ENCODE results near the gene RARA.

The RARA gene

GRCh38 chr17:40330850-40331470, 22.0 kb downstream of the RARA start:
- DNase-seq: no peak

DNA sequence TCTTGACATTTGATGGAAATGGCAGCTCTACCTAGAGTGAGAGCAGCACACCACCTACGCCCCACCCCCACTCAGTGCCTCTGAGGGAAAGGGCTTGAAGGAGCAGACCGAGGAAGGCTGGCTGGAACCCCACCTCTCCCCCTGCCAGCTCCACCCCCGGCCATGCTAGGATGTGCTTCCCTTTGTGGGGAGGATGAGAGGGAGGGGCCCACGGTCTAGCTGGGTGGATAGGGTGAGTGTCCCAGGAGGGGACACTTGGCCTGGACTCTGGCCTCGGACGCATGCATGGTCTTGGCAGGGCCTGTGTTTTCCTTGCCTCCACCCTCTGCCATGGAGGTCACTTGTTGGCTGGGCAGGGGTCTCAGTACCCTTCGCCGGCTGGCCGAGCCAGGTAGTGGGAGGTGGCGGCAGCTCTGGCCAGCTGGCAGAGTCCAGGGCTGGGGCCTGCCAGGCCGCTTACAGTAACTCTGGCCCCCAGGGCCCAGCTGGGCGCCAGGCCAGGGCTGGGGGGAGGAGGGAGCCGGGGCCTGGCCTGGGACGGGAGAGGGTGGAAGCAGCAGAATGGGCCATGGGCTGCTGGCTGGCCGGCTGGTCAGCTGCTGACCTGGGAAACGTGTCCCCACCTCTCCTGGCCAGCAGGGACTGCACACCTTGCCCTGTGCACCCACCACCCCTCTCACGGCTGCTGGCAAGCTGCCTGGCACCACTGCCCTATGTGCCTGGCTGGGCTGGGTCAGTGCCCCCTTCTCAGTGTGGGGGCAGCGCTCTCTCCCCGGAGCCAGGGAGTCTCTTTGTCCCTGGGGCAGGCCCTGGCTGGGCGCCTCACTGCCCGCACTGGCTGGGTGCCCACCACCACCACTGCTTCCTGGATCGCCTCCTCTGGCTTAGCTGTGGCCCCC, 23.0 kb downstream of the RARA start:
- DNase-seq: no peak

DNA sequence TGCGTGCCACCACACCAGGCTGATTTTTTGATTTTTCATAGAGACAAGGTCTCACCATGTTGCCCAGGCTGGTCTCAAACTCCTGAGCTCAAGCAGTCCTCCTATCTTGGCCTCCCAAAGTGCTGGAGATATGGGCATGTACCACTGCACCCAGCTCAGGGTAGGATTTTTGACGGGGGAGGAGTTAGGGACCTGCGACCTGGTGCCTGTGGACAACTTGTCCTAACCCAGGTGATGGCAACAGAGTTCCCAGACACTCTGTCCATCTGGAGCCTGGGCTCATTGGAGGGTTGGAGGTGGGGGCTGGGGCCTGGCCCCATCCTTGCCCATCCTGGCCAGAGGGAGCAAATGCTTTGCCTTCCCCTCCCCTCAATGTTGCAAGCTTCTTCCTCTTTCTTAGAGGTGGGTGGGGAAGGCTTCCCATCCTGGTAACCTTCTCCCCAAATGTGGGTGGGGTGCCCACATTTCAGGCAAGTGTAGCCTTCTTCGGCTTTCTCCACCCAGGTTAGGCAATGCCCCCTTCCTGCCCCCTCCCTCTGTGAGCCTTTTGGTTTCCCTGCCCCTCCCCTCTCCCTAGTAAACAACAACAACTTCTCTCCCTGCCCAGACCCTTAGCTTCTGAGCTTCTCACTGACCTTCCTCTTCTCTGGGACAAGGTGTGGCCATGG, 24.9 kb downstream of the RARA start:
- DNase-seq: no peak

DNA sequence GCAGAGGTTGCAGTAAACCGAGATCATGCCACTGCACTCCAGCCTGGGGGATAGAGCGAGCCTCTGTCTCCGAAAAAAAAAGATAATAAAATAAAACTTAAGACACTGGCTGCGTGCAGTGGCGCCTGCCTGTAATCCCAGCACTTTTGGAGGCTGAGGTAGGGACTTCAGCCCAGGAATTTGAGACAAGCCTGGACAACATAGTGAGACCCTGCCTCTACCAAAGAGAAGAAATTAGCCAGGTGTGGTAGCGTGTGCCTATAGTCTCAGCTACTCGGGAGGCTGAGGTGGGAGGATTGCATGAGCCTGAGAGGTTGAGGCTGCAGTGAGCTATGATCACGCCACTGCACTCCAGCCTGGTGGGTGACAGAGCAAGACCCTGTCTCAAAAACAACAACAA, 26.6 kb downstream of the RARA start:
- no peak for DNase-seq

GRCh38 chr17:40337351-40337750, 28.4 kb downstream of the RARA start:
- DNase-seq: no peak

GRCh38 chr17:40338058-40338457, 29.1 kb downstream of the RARA start:
- no peak for DNase-seq

- DNase-seq: no peak
Observed at GRCh38 chr17:40338941-40339649, 30.1 kb downstream of the RARA start.

- DNase-seq: no peak
Observed at GRCh38 chr17:40340327-40340726, 31.3 kb downstream of the RARA start.

GRCh38 chr17:40340880-40341807, 32.2 kb downstream of the RARA start:
- peak; percentile 86 for DNase-seq

DNA sequence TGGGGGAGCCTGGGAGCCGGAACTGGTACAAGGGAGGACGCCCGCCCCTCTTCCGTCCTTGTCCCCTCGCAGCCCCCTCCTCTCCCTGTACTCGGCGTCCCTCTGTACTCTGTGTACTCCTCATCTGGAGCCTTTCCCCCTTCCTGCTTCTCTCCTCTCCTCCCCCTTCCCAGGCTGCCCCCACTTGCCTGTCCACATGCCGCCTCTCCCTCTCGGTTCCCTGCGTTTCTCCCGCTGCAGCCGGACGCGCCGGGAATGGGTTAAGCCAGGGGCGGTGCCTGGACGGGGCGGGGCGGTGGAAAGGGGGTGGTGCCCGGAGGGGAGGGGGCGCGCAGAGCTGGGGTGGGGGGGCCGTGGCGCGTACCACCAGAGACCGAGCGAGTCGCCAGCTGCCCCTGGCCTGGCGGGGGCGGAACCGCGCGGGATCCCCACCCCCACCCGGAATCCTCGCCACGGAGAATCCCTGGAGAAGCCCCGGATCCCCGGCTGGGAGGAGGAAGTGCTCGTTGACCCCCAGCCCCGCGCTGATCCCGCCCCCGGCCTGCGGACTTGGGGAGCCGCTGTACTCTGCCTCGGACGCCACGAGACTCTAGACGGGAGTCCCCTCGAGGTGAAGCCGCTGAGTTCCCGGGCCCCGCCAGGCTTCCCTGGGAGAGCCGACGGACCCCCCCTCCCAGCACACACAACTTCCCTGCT, 33.0 kb downstream of the RARA start:
- no peak for DNase-seq

GRCh38 chr17:40342504-40343218, 33.7 kb downstream of the RARA start:
- DNase-seq: no peak

DNA sequence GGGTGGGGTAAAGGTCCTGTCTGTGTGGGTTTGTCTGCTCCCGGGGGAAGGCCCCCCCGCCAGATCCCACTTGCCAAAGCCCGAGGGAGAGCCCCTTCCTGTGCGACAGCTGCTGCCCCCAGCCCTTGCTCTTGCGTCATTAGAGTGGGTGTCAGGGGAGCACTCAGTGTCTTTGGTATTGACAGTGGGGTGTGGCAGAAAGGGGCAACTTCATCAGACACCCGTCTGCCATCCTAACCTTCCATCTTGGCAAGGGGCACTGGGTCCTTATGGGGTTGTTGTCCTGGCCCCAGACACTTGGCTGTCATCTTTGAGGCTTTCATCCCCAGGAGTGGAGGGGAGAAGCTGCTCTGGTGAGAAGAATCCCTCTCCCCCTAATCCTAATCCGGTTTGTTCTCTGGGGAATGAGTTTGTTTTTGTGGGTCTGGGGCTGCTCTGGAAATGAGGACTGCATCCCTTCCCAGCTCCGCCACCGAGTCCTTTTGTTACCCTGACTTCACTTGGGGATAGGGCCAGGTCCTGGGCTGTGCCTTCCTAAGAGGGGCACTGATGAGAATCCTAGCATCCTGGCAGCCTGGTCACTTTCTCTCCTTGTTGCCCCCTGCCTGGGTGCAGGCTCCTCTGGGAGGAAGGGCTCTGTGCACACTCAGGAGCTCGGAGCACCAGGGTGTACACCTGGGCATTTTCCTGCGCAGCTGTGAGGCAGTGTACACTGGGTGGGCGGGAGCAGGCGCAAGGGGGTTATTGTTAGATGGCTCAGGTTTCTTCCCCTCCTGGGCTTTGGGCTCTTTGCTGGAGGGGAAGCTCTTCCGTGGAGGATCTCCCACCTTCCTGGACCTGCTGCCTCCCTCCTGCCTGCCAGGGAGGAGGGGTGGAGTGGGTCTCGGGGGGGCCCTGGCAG, 34.5 kb downstream of the RARA start:
- no peak for DNase-seq

- no peak for DNase-seq
Observed at GRCh38 chr17:40344421-40345160, 35.6 kb downstream of the RARA start.

- no peak for DNase-seq
Observed at GRCh38 chr17:40345161-40345993, 36.4 kb downstream of the RARA start.

DNA sequence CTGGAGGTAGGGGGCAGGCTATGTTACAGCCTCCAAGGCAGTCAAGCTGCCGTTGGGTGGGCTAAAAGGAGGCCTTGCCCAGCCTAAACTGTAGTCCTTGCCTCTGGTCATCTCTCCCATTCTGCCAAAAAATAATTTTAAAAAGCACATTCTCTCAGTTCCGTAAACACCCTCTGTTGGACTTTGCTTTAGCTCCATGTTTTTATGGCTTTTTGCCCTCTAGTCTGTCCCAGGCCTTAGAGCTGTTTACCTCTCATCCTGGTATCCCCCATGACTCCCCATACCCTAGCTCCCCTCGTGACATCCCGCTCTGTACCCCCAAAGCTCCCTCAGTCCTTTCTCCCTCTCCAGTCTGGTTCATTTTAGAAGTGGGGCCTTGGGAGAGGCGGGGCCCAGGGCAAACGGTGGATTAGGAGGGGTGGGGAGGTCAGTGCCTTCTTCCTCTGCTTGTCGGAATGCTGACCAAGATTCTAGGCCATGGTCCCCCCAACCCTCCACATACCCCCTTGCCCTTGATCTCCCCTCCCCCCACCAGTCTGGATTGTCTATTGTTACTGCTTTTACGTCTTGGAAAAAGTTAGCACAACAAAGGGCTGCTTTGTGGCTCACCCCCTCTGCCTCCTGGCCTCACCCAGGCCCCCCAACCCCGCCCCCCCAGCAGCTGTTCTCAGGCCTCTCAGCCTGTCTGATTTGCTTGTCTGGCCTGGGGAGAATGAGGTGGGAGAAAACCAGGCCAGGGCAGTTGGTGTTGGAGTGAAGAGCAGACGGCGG, 37.2 kb downstream of the RARA start:
- DNase-seq: no peak

DNA sequence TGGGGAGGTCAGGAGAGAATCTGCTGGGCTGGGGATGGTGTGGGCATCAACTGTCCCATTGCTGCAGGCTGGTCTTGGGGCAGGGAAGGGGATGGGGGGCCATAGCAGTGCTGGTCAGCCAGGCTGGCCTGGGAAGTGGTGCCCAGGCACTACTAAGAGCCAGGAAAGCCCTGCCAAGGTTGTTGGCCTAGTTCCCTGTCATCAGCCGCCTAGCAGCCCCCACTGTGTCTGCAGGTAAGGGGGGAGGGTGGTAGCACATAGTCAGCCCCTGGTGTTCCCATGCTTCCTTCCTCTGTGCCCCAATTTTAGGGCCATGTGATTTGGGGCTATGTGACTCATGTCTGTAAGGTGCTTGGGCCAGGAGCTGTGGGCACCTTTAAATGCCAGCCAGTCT, 37.8 kb downstream of the RARA start:
- DNase-seq: no peak

All from activated CD8-positive, alpha-beta memory T cell treated with anti-CD3 and anti-CD28 coated beads for 24 hours (primary cell).